VCaP (cell line): ENCODE results near the gene DNM1L.
A peak's percentile ranks its signal among the peaks of the same experiment; 100 is the strongest.
"Not testable (repeated sequence)": the region's sequence is repeated elsewhere in the genome, so short reads cannot be mapped to it uniquely, and the experiment has no call there.

Source experiments
- H3K27ac ChIP-seq: fragments of 450-650 bp; 2 replicates; pipeline ENCODE4 v1.5.1; 2017
- TF ChIP-seq, protein P1 (sequence below): fragments of 450-650 bp; conservative IDR thresholded peaks from 2 replicates; pipeline ENCODE4 v1.5.1; 2017; ENCODE audit warnings: mild to moderate bottlenecking, moderate library complexity

DNM1L gene

DNA sequence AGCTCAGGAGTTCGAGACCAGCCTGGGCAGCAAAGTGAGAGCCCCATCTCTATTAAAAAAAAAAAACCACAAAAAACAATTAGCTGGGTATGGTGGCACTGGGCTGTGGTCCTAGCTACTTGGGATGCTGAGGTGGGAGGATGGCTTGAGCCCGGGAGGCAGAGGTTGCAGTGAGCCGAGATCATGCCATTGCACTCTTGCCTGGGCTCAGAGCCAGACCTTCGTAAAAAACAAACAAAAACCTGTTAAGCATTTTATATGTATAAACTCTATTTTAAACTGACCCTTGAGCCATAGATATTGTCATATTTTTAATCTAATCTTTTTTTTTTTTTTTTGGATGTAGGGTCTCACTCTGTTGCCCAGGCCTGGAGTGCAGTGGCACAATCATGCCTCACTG, 35.7 kb downstream of the DNM1L start:
- TF ChIP-seq, protein P1, sequence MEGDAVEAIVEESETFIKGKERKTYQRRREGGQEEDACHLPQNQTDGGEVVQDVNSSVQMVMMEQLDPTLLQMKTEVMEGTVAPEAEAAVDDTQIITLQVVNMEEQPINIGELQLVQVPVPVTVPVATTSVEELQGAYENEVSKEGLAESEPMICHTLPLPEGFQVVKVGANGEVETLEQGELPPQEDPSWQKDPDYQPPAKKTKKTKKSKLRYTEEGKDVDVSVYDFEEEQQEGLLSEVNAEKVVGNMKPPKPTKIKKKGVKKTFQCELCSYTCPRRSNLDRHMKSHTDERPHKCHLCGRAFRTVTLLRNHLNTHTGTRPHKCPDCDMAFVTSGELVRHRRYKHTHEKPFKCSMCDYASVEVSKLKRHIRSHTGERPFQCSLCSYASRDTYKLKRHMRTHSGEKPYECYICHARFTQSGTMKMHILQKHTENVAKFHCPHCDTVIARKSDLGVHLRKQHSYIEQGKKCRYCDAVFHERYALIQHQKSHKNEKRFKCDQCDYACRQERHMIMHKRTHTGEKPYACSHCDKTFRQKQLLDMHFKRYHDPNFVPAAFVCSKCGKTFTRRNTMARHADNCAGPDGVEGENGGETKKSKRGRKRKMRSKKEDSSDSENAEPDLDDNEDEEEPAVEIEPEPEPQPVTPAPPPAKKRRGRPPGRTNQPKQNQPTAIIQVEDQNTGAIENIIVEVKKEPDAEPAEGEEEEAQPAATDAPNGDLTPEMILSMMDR, result no peak

DNA sequence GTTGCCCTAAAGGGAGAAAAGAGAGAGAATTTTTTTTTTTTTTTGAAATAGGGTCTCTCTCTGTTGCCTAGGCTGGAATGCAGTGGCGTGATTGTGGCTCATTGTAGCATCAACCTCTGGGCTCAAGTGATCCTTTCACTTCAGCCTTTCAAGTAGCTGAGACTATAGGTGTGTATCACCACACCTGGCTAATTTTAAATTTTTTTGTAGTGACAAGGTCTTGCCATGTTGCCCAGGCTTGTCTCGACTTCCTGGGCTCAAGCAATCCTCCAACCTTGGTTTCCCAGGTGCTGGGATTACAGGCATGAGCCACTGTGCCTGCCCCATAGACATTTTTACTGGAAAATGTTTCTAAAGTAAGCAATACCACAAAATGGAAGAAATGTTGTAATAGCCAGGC, 39.8 kb downstream of the DNM1L start:
- TF ChIP-seq, protein P1, result no peak
- no peak overlapping the region for H3K27ac ChIP-seq

More for the DNA sequence above, 35.7 kb downstream of the DNM1L start:
- no peak overlapping the region for H3K27ac ChIP-seq

DNA sequence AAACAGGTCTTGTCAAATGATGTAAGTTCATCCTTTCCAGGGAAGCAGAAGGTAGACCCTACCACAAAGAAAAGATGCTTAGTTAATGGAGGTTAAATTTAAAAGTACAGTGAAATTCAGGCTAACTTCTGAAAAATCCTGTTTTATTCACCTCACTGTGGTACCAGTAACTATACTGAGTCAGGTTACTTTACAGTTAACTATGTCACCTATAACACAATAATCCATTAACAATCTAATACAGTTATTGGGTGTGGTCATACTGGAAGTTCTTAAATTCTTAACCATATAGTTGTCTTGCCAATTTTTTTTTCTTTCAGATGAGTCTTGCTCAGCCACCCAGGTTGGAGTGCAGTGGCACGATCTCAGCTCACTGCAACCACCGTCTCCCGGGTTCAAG, 46.2 kb downstream of the DNM1L start:
- H3K27ac ChIP-seq, result not testable (repeated sequence)

DNA sequence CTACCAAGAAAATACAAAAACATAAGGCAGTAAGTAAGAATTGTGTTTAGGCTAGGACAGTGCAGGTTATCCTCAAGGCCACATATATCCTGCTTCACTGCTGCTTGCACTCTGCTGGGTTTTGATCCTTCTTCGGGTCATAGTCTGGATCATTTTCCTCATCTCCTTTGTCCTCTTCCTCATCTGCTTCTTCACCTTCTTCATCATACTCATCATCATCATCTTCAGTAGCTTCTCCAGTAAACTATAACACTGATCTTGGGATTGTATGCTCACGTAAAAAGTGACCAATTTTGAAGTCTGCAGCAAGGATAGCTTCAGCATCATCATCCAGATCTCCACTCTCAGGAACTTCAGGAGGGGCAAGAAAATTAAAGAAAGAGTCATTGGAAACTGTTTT, 47.2 kb downstream of the DNM1L start:
- TF ChIP-seq, protein P1, result no peak
- no peak overlapping the region for H3K27ac ChIP-seq

DNA sequence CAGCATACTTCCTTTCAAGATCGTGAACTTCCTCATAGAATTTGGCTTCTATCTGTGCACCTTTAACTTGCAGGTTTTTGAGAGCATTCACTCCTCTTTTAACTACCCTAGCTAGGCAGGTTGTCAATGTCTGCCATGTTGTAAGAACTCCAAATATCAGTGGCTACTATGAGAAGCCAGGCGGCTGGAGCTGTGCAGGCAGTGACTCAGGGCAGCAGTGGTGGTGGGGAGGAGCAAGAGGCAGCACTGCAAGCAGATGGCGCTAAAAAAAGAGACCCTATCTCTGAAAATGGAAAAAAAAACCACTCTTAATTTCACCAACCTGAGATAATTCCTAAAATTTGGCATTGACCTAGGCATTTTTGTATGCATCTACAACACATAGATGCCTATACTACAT, 48.1 kb downstream of the DNM1L start:
- no peak overlapping the region for H3K27ac ChIP-seq
- TF ChIP-seq, protein P1, result no peak

DNA sequence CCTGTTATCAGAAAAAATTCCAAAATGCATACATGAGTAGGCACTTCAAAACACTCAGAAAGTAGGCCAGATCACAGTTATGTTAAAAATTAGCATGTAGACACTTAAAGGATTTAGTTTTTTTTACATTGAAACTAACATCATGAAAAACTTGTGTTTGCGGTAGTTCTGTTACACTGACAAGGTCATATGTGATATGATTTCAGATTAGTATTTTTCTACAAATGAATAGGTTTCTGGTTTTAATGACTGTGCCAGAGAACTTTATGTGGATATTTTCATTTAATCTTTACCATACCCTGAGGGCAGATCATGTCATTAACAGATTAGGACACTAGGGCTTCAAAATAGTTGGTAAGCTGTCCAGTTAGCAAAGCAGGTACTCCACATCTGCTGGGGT, 55.9 kb downstream of the DNM1L start:
- TF ChIP-seq, protein P1, result no peak
- H3K27ac ChIP-seq, result no peak overlapping the region

DNA sequence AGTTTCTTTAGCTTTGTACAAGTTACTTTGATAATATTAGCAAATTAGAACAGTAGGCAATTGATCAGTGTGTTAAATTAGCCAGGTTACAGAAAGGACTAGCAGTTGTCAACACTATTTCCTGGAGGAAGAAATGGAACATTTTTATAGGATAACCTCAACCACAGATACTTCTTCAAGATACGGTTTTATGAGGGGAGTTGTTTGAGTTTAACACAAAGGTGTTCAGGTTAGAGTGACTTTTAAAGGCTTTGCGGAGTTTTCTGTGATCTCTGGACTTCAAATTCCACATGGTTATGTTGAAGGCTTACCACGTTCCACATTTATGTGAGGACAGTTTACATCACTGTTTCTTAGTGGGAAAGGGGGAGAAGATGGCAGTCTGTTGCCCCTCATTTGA, 57.3 kb downstream of the DNM1L start:
- TF ChIP-seq, protein P1, result no peak
- peak overlapping the region; percentile 58 for H3K27ac ChIP-seq

DNA sequence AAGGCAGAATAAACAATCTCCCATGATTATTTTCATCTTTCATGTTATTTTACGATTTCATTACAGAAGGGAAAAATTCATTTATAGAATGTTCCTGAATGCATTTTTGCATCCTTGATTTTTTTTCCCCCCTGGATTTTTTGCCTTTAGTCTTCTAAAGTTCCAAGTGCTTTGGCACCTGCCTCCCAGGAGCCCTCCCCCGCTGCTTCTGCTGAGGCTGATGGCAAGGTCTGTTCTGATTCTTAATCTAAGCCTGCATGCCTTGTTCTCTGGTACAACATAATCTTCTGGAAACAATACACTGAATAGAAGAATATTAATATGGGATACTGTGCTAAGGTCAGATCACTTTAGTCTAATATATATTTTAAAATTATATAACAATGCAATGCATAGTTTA, 58.6 kb downstream of the DNM1L start:
- no peak overlapping the region for H3K27ac ChIP-seq
- TF ChIP-seq, protein P1, result no peak
